Measurements from ENCODE around the gene TFCP2L1.
"Not testable (repeated sequence)": the region's sequence is repeated elsewhere in the genome, so short reads cannot be mapped to it uniquely, and the experiment has no call there.

Gene TFCP2L1

DNA sequence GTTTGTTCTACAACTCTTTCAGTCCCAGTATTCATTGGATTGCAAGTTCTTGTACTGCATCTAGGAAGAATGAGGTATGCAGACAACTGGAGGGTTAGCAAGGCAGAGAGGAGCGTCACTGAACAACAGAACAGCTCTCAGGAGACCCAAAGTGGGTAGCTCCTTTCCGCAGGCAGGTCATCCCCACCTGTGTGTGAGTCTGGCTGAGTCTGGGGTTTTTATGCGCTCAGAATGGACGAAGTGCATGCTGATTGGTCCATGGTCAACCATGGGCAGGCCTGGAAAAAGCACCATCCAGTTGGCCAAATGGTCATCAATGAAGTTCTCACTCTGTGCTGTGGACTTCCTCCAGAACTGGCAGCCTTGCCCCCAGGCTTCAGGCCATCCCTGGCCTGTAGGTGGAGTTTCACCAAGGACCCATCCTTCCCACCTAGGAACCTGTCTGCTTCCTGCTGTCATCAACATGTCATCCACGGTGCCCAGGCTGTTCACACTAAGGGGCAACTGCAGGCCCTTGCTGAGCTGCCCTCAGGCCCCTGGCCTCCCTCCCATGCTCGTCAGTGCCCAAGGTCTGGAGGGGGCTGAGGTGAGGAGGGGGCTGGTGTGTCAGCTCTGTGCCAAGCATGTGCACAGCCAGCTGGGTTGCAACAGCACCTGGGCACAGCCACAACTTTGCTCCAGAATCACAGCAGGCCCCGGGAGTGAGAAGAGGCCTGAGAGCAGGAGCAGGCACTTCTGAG lies 11.1 kb upstream of the TFCP2L1 start:
- DNase-seq, result no peak

GRCh38 chr2:121294881-121295840 lies 10.2 kb upstream of the TFCP2L1 start:
- no peak for DNase-seq

DNA sequence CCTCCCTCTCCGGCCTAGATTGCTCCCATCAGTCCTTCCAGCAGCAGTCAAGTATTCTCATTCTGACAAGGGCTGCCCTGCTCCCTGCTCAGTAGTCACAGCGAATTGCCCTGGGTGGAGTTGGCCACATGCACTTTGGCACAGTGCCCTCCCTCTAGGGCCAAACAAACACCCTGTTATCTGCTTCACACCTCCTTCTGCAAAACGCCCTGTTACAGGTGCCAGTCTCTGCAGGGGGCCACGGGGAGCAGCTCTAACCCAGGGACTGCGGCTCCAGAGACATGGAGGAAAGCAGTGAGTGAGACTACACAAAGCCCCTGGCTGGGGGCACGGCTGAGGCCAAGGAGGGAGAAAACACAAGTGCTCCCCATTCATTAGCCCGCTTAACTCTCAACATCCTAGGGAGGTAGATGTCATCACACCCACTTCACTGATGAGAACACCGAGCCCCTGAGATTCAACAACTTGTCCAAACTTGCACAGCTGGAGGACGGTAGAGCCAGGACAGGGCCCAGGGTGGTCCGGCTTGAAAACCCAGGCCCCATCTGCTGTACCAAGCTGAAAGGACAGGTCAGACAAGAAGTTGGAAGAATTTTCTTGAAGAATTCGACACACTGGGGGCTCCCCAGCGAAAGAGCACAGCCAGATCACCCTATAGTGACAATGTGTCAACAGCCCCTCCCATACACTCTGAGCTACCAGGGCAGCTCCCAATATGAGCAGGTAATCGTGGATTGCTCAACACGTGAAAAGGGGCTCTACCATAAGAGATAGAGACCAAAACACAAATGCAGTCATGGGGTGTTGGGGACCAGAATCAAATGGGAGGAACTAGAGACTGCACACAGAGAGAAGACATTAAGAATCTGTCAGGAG lies 8.7 kb upstream of the TFCP2L1 start:
- DNase-seq, result no peak

- DNase-seq, result no peak
These were observed 6.2 kb upstream of the TFCP2L1 start for GRCh38 chr2:121291251-121291580.

DNA sequence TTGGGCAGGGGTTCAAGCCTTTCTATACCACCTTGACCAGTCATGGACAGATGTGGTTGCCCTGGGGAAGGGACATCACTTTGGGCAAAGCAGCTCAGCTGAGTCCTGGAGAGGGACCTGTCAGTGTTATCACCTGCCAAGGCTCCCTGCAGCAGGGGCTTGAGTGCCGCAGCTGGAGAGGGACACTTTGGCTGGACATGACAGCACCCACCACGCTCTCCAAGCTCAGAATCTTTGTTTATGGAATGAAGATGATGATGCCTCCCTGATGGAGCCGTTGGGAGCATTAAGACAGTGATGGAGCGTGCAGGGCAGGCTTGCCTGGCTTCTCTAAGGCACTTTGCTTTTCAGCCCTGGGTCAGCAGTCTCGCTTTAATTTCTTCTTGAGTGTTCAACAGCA lies 4.3 kb upstream of the TFCP2L1 start:
- DNase-seq, result no peak

- DNase-seq, result no peak
These were observed 3.6 kb upstream of the TFCP2L1 start for GRCh38 chr2:121288454-121289231.

- DNase-seq, result no peak
These were observed 3.0 kb upstream of the TFCP2L1 start for GRCh38 chr2:121287956-121288355.

GRCh38 chr2:121287146-121287798 lies 2.3 kb upstream of the TFCP2L1 start:
- DNase-seq, result no peak

DNA sequence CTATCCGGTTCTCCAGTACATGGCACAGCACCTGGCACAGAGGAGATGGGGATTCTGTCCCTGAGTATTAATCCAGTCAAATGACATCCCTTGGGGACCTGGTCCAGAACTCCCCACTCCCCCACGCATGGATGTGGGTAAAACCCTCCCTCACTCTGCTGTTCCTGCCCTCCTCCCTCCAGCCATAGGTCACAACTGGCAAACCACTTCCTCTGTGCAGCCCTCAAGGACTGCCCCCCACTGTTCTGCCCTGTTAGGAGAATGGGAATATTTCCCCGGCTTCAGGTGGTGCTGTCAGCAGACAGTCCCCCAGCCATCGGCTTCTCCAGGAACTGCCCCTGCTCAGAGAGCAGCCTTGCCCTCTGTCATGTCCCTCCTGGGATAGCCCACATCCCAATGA lies 1.5 kb upstream of the TFCP2L1 start:
- no peak for DNase-seq

DNA sequence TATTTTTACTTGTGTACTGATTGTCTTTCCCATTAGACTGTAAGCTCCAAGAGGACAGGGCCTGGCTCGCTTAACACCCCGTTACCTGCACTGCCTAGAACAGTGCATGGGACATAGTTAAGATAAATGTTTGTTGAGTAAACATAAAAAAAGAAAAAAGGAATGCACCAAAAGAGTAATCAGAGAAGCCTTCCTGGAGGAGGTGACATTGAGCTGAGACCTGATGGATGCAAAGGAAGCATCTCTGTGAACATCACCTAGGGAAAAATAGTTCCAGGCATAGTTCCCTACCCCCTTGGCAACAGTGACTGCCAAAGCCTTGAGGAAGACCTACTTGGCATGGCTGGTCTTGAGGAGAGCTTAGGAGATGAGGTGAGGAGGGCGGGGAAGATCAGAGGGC lies 924 bp upstream of the TFCP2L1 start:
- DNase-seq, result no peak

GRCh38 chr2:121283670-121284462 lies 1.1 kb downstream of the TFCP2L1 start:
- DNase-seq, result no peak

- no peak for DNase-seq
These were observed 2.1 kb downstream of the TFCP2L1 start for GRCh38 chr2:121282800-121283385.

DNA sequence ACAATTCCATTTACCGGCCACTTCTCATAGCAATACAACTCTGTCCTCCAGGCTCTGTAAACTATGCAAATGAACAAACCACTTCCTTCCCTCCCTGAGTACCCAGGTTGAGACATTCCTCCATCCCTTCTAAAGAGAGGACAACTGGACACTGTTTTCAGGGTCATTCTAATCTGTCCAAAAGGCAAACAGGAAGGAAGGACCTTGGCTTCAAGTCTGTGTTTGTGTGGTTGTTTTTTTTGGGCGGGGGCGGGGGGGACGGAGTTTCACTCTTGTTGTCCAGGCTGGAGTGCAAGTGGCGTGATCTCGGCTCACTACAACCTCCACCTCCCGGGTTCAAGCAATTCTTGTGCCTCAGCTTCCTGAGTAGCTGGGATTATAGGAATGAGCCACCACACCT lies 3.3 kb downstream of the TFCP2L1 start:
- DNase-seq, result no peak

GRCh38 chr2:121281107-121281506 lies 3.9 kb downstream of the TFCP2L1 start:
- no peak for DNase-seq

DNA sequence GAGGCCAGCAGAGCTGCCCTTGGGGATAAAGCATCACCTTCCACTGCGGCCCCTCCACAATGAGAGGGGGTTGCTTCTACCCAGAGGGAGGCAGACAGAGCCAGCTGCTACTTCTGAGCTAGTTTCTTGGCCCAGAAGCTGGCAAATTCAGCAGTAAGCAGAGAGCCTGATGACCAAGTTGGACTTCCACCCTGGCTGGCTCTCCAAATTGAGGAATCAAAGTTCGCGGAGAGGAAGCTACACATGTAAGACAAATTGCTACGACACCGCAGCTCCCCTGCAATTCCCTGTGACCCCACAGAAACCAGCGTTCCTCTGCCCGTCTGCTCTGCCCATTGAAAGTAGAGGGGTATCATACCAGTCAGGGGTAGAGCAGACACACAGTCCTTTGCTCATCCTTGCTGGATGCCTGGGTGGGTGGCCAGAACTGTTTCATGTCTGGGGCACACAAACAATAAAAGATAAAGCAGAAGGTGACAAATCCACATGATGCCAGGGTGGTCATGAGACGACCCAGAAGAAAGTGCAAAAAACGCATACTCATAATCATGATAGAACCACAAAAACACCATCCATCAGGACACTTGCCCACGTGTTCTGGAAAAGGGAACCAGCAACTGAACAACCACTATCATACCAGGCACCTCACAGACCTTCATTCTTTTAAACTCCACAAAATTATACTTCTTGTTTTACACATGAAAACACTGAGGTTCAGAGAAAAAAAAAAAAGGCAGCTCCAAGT lies 5.4 kb downstream of the TFCP2L1 start:
- no peak for DNase-seq

- DNase-seq, result no peak
These were observed 8.7 kb downstream of the TFCP2L1 start for GRCh38 chr2:121276341-121276740.

DNA sequence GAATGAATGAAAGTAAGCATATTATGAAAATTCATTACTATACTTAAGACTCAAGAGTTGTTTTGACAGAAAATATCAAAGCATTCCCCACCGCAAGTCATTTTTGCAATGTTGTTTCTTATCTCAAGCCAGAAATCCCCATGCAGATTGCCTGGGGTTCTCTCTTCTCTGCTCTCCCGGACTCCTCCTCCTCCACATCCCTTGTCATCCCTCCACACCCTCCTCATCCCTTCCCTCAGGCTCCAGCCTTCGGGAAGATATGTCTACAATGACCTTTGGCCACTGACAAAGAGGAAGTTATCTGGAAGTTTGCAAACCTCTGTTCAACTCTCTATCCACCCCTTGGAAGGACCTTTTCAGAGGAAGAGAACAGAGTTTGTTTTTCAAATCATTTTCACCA lies 11.9 kb downstream of the TFCP2L1 start:
- DNase-seq, result no peak

DNA sequence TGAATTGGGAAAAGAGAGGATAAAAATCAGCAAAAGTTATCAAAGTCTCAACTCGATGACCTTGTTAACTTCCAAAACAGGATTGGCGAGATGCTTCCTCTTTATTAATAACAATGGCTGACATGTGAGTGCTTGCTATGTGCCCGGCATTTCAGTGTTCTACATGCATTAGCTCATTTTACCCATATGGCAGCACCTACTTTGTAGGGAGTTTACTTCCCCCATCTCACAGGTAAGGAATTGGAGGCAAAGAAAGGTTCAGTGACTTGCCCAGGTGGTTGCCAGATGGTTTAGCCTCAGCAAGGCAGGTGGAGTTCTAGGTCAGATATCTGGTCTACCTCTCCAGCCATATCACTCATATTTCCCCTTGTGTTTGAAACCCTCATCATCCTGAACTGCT lies 12.4 kb downstream of the TFCP2L1 start:
- no peak for DNase-seq

GRCh38 chr2:121269436-121269835 lies 15.6 kb downstream of the TFCP2L1 start:
- not testable (repeated sequence) for DNase-seq

Measured in NCI-H1694 (cell line).